Measurements from ENCODE around the gene RARB.

RARB gene

DNA sequence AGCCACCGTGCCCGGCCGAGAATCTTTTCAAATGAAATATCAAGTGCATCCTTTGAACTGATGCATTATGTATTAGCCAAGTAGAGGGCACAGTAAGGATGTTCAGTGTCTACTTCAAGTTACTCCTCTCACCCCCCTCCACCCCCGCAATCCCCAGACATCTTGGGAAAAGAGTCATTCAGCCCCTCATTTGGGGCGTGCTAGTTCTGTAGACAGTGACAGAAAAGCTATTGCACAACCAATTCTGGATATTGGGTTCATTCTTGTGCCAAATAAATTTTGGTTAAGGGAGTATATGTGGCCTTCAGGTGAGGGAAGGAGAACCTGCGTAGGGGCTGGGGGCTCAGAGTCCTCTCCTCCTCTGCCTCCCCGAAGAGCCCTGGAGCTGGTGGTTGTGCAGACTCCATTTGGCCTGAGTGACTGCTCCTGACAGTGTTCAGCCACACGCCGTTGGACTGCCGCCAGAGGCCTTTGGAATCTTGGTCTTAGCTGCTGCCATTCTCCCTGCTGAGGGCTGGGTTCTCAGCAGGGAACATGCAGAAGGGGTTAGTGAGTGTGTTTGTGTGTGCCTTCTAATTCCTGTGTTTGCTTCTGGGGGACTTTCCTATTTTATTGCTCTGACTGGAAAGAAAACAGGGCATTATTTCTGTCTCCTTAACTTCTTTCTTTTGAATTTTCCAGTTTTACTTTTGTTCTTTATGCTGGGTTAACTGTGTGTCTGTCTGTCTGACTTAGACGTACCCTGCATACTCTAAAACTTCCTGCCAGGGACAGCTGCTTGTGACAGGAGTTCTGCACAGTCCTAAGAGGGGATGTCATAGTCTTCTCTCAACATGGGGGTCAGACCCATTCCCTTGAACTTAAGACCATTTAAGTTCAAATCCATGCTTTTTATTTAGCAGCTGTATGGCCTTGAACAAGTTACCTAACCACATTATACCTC is 21.0 kb downstream of the RARB start:
- DNase-seq: peak; percentile 88

DNA sequence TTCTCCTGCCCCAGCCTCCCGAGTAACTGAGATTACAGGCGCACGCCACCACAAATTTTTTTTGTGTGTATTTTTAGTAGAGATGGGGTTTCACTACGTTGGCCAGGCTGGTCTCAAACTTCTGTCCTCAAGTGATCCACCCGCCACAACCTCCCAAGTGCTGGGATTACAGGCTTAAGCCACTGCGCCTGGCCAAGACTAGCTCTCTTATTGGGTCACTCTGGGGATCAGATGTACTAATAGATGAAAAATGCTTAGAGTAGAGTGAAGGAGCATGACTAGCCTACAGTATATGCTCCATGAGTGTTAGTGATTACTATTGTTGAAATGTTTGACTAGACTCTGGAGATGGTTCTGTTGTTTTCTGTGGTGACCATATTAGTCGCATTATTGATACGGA is 21.8 kb downstream of the RARB start:
- no peak for DNase-seq

DNA sequence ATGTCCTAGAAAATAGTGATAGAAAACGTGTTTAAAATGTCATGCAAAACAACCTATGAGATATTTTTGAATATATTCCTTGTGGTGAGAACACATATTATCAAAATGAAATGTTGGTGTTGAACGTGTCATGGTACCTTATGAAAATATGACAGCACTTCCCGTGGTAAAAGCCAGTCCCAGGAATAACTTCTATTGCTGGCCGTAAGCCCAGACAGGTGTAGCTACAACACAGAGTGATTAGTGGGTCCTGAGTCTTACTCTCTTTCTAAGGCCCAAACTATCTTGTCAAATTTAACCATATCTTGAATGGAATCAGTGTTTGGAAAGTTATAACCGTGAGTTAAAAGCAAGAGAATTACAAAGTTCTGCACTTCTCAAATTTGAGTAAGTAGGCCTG is 24.1 kb downstream of the RARB start:
- no peak for DNase-seq

- DNase-seq: no peak
Observed at GRCh38 chr3:25452740-25453139, 24.7 kb downstream of the RARB start.

- no peak for DNase-seq
Observed at GRCh38 chr3:25453619-25454004, 25.5 kb downstream of the RARB start.

GRCh38 chr3:25454005-25454927 is 26.2 kb downstream of the RARB start:
- DNase-seq: peak; percentile 86

DNA sequence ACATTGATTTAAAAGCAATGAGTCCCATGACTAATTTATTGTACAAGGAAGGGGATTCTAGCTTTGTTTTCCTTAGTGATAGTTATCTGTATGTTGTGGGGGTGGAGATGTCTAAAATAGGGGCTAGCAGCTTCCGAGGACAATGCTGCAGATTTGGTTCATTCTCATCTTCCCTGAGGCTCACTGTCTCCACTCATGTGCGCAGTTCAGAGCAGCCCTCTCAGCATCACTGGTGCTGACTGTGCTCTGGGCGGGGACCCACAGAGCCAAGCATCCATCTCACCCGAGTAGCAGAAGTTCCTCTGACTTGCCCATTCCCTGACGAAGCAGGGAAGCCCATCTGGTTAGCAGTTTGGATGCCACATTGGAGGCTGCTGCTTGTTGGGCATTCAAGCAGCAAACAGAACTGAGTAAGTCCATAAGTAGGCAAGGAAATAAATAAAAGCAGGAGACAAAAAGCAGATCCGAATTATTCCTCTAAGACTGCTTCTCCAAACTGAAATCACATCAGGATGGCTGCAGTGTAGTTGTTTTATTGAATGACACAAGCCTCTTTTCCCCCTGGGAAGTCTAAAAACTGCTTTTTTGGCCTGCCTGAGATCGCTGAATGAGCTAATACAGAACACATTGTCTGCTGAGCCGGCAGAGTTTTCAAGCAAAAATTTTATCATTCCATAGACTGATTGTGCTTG is 27.5 kb downstream of the RARB start:
- peak; percentile 85 for DNase-seq

DNA sequence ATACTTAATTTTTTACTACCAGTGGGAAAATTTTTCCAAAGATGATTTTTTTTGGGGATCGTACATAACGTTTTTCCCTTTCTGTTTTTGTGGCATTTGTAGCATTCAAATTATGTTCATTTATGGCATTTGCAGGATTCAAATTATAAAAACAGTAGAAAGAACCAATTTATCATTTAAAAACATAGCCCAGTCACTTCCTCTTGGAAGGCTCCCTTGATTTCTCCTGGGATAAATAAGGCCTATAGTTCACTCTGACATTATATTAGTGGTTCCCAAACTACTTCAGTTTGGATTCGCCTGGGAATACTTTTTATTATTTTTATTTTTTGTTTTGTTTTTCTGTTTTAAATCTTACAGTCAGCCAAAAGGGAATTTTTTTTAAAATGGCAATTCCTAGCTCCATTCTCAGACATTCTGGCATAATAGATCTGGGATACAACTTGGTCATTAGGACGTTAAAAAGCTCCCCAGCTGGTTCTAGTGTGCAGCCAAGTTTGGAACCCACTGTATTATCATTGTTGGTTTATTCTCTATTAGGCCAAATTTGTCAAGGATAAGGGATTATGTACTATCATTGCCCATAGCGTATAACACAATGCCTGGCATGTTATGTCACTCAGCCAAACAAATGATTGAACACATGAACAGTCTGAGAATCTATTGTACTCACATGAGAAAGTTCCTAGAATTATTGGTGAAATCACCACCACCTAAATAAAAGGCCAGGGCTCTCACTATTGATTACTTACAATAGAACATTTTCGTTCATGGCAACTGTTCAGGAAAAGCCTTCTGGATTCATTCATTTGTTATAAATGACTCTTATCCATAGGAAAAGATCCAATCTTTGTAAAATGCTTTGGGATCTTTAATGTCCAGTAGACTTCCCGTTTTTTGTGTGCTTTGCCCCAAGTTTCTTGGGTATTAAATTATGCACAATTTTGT is 28.9 kb downstream of the RARB start:
- no peak for DNase-seq

- no peak for DNase-seq
Observed at GRCh38 chr3:25457671-25458419, 29.8 kb downstream of the RARB start.

DNA sequence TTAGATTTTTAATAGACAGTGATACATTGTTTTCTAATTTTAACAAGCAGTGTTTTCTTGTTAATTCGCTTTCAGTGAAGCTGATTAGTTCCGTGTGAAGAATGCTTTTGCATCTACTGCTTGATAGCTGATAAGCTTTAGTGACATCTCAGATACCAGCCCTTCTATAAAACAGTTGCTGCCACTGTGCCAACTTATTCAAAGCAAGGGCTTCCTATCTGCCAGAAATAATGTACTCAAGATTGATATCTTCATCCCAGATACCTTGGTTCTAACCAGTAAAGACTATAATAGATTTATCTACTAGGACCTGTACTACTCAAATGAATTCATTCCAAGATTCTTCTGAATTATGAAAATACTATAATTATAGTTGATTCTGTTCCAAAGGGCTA is 30.4 kb downstream of the RARB start:
- DNase-seq: no peak

DNA sequence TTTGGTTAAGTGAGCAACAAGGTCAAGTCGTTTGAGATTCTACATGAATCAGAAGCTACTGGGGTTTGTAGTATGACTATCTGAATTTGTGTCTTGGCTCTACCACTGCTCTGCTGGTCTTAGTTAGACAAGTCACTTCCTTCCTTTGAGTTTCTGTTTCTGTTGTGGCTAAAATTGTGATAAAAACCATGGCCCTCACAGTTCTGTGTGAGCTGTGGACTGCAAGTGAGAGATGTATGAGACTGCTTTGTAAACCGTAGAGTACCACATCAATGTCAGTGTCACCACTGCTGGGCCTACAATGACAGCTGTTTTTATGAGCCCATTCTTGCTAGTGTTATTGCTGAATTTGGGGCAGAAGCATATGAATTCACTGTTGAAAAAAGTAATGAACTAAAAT is 32.7 kb downstream of the RARB start:
- DNase-seq: no peak

- no peak for DNase-seq
Observed at GRCh38 chr3:25461946-25462345, 33.9 kb downstream of the RARB start.

- DNase-seq: no peak
Observed at GRCh38 chr3:25462495-25462894, 34.4 kb downstream of the RARB start.

GRCh38 chr3:25463836-25464418 is 35.9 kb downstream of the RARB start:
- DNase-seq: no peak

GRCh38 chr3:25465266-25465860 is 37.3 kb downstream of the RARB start:
- no peak for DNase-seq

DNA sequence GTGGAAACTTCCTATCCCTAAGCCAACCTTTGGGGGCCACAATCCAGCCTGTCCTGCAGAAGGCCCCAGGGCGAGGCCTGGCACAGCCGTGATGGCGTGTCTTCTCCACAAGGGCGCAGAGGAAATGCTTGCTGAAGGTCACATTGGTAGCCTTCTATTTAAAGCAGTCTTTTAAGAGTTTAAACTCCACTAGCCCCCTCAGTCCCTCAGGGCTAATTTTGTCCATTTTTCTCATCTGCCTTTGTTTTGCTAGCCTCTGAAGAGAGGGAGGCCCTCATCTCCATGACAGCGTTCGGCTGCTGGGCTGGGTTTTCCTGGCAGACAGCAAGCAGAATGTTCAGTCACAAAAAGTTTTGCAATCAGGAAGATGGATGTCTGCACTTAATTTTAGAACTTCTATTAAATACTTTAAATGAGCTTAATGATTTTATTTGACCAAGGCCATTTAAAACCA is 40.8 kb downstream of the RARB start:
- DNase-seq: peak; percentile 62

- no peak for DNase-seq
Observed at GRCh38 chr3:25469558-25469957, 41.5 kb downstream of the RARB start.

DNA sequence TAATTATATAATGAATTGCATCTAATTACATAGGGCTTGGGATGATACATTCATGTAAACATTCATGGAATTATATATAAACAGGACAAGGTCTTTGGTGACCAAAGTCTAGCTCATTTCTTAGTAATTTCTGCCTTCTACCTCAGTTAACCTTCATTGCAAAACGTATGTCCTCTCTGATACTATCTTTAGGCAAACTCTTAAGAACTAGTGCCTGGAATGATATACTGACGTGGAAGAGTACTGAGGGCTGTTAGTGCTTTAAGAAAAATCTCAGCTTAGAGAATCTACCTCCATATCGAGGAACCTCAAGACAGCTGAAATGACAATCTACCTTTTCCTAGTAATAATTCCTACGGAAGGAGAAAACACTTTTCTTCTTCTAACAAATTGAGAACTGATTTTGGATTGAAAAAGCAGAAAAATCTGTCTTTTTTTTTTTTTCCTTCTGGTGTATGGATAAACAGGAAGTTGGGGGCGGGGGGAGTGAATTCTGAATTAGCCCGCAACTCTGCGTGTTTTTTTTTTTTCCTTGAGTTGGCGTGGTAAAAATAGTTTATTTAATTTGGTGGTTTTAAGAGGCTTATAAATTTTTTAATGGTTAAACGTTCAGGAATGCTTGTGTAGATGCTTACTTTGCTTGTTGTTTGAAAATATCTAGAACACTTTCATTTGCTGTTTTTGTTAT is 43.2 kb downstream of the RARB start:
- no peak for DNase-seq

- no peak for DNase-seq
Observed at GRCh38 chr3:25472153-25472552, 44.1 kb downstream of the RARB start.

GRCh38 chr3:25472731-25473130 is 44.7 kb downstream of the RARB start:
- no peak for DNase-seq
